HG03439 (cell line): ENCODE data around the gene PCNT.

Experiments used
- ATAC-seq: cut with Tn5 transposase; IDR thresholded peaks from one replicate; pipeline ENCODE4 v1.9.1; 2021; ENCODE audit warnings: mild to moderate bottlenecking, moderate library complexity; ENCODE audit not compliant: unreplicated experiment

PCNT gene, protein sequence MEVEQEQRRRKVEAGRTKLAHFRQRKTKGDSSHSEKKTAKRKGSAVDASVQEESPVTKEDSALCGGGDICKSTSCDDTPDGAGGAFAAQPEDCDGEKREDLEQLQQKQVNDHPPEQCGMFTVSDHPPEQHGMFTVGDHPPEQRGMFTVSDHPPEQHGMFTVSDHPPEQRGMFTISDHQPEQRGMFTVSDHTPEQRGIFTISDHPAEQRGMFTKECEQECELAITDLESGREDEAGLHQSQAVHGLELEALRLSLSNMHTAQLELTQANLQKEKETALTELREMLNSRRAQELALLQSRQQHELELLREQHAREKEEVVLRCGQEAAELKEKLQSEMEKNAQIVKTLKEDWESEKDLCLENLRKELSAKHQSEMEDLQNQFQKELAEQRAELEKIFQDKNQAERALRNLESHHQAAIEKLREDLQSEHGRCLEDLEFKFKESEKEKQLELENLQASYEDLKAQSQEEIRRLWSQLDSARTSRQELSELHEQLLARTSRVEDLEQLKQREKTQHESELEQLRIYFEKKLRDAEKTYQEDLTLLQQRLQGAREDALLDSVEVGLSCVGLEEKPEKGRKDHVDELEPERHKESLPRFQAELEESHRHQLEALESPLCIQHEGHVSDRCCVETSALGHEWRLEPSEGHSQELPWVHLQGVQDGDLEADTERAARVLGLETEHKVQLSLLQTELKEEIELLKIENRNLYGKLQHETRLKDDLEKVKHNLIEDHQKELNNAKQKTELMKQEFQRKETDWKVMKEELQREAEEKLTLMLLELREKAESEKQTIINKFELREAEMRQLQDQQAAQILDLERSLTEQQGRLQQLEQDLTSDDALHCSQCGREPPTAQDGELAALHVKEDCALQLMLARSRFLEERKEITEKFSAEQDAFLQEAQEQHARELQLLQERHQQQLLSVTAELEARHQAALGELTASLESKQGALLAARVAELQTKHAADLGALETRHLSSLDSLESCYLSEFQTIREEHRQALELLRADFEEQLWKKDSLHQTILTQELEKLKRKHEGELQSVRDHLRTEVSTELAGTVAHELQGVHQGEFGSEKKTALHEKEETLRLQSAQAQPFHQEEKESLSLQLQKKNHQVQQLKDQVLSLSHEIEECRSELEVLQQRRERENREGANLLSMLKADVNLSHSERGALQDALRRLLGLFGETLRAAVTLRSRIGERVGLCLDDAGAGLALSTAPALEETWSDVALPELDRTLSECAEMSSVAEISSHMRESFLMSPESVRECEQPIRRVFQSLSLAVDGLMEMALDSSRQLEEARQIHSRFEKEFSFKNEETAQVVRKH (N-terminal part only)

DNA sequence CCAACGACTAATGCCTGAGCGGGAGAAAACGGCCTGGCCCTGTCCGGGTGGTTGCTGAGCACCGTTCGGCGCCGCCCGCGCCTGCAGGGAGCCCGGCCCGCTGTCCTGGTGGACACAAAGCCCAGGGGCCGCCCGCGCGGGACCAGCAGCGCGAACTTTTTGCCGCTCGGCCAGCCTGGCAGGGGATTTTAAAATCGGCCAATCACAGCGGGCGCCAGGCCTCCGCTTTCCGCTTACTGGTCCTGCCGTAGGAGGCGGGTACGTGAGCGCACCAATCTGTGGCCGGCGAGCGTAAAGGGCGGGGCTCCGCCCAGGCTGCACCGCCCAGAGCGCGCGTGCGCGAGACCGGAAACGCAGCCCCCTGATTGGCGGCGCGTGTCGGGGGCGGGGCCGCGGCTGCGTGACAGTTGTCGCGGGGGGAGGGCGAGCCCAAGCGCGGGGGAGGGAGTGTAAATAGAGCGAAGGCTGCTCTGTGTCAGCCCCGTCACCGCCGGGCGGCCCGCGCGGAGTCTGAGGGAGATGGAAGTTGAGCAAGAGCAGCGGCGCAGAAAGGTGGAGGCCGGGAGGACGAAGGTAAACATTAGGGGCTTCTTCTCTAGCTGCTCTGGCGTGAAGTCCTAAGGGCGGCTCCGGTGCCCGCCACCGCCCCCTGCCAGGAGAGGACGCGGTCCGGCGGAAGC is at the start of gene PCNT, which contains the start of gene C21orf58:
Gene PCNT (plus strand): TSS at position 447 of the 680 bp plus-strand sequence. CDS start 73 bp downstream, at position 520.
Gene C21orf58 (minus strand): TSS at position 161 of the 680 bp plus-strand sequence. CDS start 1,132 bp downstream, outside the sequence.
- ATAC-seq = peak; percentile 80

DNA sequence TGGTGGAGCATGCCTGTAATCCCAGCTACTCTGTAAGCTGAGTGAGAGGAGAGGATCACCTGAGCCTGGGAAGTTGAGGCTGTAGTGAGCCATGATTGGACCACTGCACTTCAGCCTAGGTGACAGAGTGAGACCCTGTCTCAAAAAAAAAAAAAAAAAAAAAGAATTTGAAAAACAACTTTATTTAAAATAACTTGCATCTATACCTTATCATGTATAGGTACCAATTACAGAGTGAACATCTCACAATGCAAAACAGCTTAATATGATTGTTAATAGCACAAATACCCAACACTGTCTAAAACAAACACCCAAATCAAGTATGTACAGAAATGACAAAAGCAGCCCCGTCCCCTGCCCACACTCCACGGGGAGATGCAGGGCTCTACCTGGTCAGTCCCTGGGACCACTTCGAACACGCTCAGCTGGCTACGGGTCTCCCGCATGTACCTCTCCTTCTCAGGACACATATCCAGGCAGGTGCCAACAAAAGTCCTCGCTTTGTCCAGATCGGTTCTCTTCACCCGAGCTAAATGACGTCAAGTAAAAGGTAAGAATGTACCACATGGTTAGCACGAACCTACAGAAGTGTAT is 49.1 kb upstream of the PCNT start:
- ATAC-seq = no peak

DNA sequence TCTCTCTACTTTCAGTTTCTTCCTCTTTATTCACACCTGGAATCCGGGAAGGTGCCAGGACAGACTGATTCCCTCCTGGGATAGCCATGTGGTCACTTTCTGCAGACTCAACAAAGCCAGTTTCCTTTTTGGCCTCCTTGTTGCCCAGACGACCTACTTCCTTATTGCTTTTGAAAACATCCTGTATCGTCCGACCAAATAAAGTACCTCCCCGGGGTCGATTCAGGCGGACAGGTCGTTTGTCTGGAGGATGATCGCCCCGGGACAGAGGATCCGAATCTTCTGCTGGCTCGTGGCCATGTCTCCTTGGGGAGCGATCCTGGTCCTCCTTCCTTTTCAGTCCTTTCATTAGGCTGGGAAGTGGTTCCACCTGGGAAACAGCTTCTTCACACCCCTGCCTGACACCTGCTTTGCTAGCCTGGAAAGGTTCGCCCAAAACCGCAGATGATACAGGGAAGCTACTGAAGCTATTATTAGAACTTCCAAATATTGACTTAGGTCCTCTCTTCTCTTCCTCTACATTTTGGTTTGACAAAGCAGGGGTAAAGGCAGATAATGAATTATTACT is 39.8 kb upstream of the PCNT start:
- no peak for ATAC-seq

DNA sequence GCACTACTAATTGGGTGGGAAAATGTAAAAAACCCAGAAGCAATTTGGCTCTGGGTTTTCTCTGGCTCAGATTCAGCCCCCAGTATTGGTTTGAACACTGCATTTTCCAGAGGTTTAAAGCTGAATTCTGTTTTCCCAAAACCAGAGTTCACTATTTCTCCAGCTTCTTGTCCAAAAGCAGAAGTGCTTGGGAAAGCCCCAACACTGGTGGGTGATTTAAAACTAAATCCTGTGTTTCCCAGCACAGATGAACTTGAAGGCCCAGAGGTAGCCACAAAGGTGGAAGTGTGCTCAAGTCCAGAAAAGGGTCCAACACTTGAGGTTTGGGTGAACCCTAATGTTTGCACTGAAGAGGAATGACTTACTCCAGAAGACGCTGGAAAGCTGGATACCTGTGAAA is 39.2 kb upstream of the PCNT start:
- no peak for ATAC-seq

DNA sequence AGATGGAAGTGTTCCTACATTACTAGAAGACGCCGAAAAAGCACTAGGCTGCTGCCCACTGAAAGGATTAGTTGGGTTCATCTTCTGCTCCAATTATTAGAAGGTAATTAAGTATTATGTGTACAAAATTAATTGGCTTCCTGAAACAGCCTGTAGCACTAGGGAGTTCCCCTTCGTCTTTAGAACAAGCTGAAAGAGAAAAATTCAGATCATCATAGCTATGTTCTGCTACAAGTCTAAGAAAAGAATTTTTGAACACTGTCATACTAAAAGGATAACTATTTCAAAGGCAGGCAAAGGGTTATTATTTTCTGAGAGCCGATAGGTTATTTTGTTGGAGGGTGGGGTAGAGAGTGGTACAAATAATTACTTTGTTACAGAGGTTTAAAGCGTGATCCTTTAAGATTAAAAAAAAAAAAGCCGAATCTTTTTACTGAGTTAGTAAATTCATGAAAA is 38.7 kb upstream of the PCNT start, which contains the start of gene MCM3AP:
Gene MCM3AP (minus strand): TSS at position 406 of the 456 bp plus-strand sequence. CDS start 325 bp downstream, at position 81.
- ATAC-seq = no peak

DNA sequence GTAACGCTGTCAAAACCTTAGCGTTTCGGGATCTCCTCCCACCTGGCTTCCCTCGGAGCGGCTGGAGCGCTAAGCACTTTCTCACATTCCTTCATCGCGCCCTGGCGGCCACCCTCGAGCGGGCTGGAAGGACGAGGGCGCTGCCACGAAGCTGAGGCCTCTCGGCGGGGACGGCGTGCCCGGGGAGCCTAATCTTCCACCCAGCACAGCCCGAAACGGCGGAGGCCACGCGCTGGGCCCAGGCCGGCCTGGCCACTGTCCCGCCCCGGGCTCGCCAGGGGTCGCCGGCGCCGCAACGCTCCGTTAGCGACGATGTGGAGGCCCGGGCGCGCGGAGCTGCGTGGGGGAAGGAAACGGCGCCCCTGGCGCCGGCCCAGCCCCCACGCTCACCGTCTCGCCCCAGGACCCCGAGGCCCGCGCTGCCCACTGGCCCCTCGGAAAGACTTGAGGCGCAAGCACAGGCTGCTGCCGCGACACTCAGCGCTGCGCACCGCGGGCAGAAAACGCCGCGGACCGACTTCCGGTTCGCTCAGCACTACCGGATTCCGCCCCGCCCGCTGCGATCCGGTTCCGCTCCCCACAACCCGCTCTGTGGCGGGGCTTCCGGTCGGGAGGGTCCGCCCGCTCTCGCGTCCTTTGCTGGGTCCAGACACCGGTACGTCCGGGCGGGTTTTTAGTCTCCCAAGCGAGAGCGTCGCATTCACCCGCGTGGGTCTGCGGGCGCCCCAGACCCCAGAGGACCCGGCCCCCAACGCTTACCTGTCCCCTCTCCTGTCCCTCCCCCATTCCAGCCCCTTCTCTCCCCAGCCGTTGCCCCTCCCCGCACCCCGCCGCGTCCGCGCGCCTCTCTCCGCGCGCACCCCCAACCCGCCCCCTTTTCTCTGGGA is 38.0 kb upstream of the PCNT start, which contains the start of gene YBEY:
Gene YBEY (plus strand): TSS at position 582 of the 887 bp plus-strand sequence. CDS start 572 bp downstream, outside the sequence.
- peak; percentile 84 for ATAC-seq

DNA sequence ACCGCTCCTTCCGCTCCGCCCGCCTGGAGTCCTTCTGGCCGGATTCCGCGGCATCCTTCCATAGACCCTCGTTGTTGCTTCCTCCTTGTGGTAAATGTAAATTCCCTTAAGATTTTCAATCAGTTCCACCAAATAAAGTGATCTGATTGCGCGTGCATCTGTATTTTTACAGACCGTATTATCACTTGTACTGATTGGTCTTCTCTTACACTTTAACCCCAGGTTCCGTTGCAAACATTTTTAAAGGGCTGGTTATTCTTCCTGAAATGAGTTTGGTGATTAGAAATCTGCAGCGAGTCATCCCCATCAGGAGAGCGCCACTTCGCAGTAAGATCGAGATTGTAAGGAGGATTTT is 37.3 kb upstream of the PCNT start:
- ATAC-seq = no peak

DNA sequence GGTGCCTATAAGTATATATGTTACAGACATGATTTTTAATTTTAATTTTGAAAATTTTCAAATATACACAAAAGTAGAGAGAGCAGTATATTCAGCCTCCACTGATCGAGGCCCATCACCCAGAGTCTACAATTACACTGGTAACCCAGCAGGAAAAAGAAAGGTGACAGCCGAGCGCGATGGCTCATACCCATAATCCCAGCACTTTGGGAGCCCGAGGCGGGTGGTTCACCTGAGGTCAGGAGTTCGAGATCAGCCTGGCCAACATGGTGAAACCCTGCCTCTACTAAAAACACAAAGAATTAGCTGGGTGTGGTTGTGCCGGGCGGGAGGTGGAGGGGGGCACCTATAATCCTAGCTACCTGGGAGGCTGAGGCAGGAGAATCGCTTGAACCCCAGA is 36.4 kb upstream of the PCNT start:
- no peak for ATAC-seq

DNA sequence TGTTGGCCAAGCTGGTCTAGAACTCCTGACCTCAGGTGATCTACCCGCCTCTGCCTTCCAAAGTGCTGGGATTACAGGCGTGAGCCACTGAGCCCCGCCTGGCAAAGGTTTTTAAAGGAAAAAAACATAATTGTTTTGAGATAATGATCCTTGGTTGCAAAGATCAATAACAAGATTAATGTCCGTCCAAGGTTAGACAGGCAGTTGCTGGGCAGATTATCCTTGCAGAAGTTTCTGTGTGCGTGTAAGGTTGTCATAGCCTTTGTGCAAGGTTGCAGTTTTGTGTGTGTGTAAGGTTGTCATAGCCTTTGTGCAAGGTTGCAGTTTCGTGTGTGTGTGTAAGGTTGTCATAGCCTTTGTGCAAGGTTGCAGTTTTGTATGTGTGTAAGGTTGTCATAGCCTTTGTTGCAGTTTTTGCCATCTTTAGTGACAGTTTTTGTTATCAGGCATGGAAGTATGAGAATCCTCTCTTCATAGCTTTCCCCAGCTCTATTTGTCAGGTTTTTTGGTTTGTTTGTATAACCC is 34.2 kb upstream of the PCNT start:
- no peak for ATAC-seq

DNA sequence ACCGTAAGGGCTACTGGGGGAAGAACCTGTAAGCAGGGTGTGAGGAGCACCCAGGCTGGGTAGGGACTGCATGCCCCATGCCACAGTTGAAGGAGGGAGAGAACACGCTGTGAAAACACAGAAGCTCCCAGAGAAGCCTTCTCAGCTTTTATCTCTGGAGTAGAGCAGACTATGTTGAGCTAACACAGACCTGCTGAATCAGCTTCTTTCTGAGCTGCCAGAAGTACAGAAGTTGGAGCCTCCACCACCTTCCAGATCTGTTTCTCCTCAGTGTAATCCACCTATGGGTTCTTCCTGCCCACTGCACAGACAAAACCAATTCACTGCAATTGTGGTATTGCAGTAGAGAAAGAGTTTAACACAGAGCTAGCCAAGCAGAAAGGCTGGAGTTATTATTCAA is 32.4 kb upstream of the PCNT start:
- ATAC-seq = no peak

DNA sequence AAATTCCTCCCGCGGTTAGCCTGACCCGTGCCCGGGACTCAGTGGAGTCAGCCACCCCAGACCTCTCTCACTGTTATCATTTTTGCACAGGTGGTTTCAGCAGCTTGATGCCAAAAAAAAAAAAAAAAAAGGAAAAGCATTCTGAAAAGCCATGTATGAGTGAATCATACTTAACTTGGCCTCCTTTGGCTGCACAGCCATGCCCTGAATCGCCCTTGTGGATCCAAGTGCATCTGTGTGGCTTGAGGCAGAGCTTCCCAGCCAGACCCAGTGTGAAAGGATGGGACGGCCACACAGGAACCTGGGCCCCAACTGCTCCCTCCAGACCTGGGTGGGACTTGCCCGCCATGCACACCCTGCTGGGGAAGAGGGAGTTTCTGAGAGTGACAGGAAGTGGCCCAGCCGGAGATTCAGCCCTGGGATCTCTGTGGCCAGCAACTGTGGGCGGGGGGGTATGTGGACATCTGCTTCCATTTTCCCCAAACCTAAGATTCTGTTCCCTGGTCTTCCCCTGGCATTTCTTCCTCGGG is 29.2 kb upstream of the PCNT start:
- ATAC-seq = no peak

DNA sequence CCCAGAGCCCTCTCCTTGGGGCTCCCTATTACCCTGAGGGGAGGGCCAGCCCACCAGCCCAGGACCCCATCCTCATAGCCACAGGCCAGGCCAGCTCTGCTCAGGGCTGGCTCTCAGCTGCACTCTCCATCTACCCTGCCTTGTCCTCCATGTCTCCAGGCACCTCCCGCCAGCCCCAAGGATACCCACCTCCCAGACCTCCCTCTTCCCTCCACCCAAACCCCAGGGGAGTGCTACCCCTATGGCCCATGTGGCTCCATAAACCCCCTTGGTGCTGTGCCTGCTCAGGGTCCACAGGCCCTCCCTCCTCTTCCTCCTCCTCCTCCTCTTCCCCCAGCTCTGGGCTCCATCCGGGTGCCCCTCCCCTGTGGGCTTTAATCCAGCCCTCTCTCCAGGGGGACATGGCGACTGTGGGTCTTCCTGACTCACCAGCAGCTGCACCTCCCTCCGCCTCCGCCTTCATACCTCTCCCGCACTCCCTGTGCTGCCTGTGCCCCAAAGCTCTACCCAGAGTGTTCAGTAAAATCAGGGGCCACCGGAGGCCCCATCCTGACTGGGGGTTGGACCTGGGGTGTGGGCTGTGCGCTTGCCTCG is 28.7 kb upstream of the PCNT start:
- no peak for ATAC-seq

DNA sequence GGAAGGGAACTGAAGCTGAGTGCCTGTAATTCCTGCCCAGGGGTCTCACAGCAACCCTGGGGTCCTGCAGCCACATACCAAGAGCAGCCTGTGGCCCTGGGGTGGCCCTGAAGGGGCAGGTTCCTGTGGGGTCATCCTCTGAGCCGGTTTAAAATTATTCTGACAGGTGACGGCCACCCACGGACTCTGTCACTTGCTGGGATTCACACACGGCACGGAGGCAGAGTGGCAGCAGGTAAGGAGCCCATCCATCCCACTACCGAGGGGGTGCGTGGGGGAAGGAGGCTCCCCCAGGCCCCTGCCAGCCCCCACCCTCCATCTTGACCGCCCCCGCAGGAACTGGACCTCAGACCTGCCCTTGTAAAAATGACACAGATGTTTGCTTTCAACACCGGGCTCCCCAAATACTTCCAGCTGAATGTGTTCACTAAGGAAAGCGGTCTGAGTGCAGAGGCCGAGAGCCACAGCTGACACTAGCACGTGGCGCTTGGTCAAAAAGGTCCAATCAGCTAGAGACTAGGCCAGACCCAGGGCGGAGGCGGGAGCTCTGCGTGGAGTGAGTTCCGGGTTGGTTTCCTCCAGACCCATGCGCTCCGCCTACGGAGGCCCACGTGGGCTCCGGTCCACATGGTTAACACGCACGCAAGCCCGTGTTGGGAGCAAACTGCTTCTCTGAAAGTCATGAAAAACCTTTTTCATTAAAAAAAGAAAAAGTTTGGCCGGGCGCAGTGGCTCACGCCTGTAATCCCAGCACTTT is 27.8 kb upstream of the PCNT start:
- ATAC-seq = no peak

DNA sequence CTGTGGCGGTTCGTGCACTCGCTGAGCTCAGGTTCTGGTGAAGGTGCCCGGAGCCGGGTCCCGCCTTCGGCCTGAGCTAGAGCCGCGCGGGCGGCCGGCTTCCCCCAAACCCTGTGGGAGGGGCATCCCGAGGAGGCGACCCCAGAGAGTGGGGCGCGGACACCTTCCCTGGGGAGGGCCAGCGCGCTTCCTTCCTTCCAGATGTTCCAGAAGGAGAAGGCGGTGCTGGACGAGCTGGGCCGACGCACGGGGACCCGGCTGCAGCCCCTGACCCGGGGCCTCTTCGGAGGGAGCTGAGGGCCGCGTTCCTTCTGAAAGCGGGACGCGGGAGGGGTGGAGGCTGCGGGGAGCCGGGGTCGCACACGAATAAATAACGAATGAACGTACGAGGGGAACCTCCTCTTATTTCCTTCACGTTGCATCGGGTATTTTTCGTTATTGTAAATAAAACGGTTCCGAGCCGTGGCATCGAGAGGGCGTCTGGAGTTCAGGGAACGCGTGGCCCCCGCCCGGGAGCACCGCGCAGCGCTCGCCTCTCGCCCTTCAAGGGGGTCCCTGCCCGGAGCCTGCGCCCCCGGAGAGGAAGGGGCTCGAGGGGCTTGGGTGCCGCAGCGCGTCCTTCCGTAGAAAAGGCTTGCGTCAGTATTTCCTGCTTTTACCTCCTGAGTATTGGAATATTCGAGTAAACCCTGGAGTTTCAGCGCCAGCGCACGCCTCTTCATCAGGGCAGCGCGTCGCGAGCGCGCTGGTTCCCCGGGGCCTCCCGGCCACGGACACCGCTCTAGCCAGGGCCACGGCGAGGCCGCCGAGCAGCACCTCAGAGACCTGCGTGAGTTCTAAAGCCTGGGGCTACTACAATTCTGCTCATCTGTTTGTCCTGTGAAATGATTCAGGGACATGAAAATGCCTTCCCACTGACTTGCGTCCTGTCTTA is 26.4 kb upstream of the PCNT start:
- ATAC-seq = no peak

DNA sequence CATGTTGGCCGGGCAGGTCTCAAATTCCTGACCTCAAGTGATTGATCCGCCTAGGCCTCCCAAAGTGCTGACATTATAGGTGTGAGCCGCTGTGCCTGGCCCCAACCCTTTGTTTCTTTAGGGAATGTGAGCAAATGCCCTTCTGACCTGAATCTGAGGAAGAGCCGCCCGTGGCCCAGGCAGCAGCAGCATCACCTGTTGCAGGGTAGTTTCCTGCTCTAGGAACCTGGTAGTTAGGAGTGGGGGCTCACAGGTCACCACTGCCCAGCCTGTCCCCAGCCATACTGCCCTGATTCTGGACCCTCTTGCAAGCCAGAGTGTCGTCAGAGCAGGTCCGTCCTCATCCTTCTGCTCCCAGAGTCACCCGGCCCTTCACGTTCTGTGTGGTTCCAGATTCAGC is 24.8 kb upstream of the PCNT start:
- ATAC-seq = no peak

DNA sequence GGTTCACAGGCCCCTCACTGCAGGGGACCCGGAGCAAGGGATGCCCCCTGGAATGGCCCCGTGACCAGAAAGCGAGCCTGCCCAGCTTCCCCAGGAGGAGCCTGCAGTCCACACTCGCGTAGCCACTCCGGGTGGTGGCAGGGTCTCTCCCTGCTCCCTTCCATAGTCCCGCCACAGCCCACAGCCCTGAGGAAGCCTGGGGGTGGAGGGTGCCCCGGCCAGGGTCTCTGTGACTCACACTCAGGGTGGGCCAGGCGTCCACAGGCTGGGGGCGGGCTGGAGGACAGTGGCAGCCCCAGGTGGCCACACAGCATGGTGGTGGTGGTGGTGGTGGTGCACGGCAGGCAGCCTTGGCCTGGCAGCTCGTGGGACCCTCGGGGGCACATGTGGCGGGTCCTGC is 22.2 kb upstream of the PCNT start:
- ATAC-seq = no peak
